GM21723 (cell line): Measurements from ENCODE around the gene G2E3.
A peak's percentile ranks its signal among the peaks of the same experiment; 100 is the strongest.
"Not testable (repeated sequence)": the region's sequence is repeated elsewhere in the genome, so short reads cannot be mapped to it uniquely, and the experiment has no call there.

Experiments
- ATAC-seq: cut with Tn5 transposase; IDR thresholded peaks from one replicate; pipeline ENCODE4 v1.9.1; 2021; ENCODE audit warnings: mild to moderate bottlenecking, moderate library complexity; ENCODE audit not compliant: unreplicated experiment

The G2E3 gene

DNA sequence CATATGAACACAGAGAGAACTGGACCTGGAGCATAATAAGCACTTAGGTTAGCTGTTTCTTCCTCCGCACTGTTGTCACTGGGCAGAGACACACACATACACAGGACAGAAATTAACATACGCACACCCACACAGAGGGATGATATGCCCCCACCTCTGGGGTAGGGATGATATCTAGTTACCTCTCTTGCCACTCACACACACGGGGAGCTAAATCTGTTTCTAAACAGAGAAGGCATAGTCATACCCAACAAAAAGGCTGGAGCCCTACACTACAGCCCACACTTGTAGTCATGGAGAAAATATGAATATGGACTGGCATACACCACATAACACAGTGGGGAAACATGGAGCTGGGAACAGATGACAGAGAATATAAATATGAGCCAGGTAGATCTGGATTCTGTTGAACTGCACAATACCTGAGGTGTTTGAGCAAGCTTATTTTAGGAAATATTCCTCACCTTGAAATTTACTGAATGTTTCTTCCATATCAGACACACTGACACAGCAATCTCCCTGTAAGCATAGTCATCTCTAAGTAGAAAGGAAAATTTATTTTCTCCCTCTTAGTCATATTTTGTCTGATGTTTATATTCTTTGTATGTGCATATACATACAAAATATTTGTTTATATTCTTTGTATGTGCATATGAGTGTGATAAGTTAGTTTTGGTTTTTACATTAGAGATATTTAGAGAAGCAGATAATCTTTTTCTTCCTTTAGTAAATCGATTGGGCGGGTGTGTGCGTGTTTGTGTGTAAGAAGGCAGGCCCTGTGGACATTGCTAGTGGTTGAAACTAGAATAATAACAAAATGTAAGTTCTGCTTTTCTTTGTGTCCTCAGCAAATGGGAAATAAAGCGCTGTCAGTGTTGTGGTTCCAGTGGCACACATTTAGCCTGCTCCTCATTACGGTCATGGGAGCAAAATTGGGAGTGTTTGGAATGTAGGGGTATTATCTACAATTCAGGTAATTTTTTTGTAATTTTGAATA, 42.3 kb downstream of the G2E3 start:
- no peak for ATAC-seq

DNA sequence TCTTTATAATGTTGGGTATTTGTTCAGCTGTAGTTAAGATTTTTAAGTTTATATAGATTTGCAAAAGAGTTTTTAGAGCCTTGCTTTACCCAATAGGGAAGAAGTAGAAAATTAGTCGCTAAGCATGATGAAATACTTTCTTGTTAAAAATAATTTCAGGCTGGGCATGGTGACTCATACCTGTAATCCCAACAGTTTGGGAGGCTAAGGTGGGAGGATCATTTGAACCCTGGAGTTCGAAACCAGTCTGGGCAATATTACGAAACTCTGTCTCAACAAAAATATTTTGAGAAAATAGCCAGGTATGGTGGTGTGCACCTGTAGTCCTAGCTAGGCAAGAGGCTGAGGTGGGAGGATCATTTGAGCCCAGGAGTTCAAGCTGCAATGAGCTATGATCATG, 44.4 kb downstream of the G2E3 start:
- ATAC-seq, result no peak

DNA sequence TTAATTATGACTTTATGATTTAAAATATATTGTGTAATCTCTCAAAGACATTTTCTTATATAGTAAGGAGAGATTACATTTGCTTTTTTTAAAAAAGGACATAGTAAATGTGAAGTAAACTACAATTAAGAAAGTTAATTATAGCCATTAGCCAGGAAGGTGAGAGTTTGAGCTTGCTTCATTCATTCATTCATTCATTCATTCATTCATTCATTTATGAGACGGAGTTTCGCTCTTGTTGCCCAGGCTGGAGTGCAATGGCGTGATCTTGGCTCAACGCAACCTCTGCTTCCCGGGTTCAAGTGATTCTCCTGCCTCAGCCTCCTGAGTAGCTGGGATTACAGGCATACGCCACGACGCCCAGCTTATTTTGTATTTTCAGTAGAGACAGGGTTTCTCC, 45.7 kb downstream of the G2E3 start:
- not testable (repeated sequence) for ATAC-seq

DNA sequence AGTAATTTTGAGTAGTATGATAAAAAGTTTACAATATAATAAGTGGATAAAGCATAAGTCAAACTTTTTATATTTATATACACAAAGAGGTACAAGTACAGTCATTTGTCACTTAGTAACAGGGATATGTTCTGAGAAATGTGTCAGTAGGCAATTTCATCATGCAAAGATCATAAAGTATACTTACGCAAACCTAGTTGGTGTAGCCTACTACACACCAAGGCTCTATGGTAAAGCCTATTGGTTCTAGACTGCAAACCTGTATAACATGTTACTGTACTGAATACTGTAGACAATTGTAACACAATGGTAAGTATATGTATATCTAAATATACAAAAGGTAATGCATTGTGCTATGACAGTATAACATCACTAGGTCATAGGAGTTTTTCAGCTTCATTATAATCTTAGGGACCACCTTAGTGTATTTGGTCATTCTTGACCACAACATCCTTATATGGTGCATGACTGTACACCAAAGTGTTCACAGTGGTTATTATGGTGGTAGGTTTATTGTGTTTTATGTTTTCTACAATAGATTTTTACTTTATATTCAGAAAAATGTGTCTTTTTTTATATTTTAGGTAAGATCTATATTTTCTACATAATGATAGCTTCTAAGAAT, 48.3 kb downstream of the G2E3 start:
- ATAC-seq, result no peak

DNA sequence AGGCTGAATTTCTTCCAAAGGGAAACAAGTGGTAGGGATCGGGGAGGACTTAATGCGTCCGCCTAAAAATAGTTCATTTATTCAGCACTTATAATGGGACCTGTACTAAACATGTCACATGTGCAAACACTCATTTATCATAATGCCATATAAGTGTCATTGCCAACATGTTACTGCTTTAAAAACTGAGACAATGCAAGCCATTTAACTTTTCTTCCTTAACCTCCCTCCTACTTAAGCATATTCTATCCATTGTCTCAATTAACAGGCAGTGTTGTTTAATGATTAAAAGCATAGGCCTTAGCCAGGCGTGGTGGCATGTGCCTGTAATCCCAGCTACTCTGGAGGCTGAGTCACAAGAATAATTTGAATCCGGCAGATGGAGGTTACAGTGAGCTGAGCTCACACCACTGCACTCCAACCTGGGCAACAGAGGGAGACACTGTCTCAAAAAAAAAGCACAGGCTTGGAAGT, 49.6 kb downstream of the G2E3 start:
- no peak for ATAC-seq

DNA sequence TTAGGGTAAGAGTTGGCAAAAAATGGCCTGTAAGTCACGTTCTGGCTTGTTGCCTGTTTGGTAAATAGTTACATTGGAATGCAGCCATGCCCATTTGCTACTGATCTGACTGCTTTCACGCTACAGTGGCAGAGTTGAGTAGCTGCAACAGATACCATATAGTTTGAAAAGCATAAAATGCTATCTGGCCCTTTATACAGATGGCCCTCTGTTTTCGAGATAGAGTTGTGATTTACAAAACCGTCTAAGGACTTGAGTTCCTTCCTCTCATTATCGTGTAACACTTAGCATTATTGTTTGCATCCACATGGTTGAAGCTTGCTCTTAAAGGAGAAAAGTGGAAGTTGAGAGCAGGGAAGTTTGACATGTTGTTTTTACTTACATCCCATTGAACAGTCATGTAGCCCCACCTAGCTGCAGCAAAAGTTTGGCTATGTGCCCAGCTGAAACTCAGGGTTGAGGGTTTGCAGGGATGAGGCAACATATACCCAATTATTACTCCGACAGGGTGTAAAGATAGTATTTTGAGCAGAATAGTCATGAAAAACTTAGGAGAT, 51.9 kb downstream of the G2E3 start:
- ATAC-seq, result no peak

DNA sequence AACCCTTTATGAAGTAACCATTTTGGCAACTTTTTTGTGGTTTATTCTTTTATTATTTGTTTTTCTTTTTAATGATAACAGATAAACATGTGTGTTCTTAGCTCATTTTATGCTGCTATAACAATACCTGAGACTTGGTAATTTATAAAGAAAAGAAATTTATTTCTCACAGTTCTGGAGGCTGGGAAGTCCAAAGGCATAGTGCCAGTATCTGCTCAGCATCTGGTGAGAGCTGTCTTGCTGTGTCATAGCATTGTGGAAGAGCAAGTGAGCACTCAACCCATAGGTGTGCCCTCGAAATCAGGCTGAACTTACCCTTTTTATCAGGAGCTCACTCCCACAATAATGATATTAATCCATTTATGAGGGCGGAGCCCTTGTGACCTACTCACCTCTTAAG, 55.2 kb downstream of the G2E3 start:
- no peak for ATAC-seq

DNA sequence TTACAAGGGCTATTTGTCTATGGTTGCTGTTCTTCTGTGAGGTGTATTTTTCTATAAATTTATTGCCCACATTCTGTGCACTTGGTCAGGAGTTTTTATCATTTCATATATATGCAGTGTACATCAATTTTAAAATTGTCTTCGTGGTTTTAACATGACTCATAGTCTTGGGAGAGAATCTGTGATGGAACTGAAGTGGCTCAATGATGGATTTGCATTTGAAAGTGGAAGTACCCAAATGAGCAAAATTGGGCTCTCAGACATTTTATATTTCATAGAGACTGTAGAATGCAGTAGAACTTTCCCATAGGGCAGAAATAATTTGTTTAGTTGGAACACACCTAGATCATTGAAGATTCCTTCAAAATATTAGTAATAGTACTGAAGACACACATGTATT, 61.2 kb downstream of the G2E3 start:
- peak; percentile 42 for ATAC-seq

DNA sequence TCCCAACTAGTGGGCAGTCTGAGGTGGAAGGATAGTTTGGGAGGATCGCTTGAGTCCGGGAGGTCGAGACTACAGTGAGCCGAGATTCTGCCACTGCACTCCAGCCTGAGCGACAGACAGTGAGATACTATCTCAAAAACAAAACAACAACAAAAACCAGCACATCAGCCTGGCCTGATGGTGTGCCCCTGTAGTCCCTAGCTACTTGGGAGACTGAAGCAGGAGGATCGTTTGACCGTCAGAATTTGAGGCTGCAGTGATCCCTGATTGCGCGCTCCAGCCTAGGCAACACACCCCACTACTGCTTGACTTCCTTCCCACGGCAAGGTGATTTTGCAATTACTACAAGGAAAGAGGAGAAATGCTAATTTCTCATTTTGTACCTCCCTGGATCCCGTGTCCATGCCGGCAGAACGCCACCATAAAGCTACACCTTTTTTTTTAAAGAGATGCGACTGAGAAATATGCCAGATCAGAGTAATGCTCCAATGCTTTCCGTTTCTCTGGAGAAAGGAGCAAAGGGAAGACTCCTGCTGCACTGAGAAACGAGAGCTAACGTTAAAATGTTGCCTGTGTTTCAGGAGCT, 62.5 kb downstream of the G2E3 start:
- peak; percentile 8 for ATAC-seq

DNA sequence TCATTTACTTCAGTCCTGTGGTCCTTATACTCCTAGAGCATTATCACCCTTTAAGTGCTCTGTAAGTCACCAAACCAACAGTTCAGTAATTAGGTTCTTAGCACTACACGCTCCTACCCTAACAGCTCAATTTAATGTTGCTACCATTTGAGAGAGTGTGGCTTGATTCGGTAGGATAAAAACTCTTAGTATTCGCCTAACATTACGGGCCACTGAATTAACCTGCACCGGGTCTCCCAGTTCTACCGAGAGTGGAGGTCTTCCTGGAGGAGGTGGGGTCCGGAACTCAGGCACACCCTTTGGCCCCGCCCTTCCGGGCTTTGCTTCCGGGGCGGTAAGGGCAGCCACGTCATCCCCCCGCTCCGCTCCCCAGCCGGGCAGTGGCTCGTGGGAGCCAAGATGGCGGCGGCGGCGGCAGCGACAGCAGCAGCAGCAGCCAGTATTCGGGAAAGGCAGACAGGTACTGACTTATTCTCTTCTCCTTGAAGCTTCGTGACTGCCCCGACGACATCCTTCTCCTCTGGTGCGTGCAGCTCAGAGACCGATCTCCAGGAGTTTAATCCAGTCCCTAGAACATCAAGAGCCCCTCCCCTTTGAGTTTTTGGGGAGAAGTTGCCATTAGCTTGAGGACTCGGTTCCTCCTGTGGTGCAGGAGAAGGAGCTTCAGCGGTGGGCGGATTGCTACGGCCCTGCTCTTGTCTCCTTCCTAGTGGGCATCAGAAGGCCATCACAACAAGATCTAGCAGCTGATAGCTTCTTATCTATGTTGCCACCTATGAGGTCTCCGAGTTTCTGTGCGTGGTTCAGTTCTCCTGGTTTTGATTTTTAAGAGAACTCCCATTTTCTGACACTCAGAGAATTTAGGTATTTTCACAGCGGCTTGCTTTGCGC, 63.2 kb downstream of the G2E3 start, which contains the start of gene SCFD1:
TSS of gene SCFD1 (plus strand) at position 380 of the 891 bp plus-strand sequence. CDS start at position 400, 20 bp downstream.
- ATAC-seq, result peak; percentile 92

DNA sequence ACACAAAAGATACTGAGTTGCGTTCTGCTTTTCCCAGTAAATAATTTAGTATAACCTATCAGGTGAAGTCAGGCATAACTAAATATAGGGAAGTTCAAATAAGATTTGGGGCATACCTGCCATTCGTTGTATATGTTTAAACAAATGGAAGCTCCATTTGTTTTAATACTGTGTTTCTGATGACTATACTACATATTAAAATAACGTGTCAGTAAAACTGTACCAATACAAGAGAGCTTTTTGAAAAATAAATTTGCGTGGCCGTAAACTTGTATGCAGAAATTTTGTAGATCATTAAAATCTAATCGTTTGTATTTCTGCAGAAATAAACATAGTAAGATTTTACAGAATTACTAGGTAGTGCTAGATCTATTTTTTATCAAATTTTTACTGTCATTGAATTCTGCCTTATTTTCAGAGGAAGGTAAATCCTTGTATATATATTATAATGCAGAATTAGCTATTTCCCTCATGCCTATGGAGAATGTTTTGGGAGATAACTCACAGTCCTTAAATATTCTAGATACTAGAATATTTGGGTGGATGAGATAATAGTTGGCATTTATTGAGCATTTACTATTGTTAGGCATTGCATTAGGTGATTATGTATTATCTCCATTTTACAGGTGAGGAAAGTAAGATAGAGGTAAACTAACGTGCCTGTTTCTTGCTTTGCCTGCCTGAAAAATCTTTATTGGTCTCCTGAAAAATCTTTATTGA, 64.6 kb downstream of the G2E3 start:
- ATAC-seq, result no peak

DNA sequence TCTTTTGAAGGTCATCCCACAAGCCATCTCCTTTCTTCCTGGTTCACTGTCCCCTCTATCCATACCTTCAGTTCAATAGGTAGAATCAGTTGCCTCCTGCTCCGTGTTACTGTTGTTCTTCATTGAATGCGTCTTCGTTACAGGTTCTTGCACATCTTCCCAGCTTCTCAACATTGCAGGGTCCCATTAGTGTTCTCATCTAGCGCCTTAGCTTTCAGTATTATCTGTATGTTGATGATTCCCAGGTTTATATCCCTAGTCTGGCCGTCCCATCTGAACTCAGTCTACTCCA, 65.1 kb downstream of the G2E3 start:
- no peak for ATAC-seq

DNA sequence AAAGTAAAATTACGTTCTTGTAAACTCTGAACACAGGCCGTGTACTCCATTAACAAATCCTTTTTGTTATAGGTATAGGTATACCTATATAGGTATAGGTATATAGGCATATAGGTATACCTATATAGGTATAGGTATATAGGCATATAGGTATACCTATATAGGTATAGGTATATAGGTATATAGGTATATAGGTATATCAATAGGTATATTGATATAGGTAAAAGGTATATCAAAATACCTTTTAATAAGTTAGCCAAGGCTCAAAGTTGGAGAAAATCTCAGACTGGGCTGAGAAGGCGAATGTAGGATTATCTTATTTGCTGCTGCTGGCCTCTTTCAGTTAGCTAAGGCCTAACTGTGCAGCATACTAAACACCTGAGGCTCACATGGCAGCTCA, 66.6 kb downstream of the G2E3 start:
- no peak for ATAC-seq

DNA sequence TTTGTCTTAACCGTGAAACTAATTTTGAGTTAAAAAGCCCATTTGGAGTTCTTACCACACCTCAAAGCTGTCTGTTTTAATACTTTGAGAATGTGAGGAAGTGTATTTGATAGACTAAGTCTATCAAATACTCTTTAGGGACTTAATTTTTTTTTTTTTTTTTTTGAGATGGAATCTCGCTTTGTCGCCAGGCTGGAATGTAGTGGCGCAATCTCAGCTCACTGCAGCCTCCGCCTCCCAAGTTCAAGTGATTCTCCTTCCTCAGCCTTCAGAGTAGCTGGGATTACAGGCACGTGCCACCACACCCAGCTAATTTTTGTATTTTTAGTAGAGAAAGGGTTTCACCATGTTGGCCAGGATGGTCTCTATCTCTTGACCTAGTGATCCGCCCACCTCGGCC, 70.5 kb downstream of the G2E3 start:
- ATAC-seq, result not testable (repeated sequence)

DNA sequence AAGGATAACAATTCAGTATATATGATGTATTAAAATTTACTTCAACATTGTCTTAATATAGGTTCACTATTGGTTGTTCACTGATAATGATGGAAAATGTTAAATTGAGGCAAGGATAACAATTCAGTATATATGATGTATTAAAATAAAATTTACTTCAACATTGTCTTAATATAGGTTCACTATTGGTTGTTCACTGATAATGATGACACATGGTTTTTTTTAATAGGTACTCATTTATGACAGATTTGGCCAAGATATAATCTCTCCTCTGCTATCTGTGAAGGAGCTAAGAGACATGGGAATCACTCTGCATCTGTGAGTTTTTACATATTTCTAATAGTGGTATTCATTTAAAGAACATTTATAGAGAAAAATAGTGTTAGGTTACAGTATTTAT, 71.3 kb downstream of the G2E3 start:
- ATAC-seq, result no peak

DNA sequence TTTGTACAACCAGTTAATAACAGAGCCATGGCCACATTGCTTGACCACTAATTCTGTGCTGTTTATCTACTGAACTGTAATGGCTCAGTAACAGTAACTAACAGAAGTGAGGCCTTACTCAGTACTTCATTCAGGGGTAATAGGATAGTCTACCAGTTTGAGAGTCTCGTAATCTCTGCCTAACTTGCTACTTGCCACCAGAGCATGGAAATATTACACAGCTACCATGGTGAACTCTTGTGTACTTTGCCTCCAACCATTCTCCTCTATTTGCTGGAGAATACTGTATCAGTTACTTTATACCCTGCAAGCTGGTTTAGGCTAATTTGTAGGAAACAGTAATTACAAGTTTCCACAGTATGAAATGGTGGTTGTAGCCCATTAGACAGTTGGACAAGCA, 73.8 kb downstream of the G2E3 start:
- ATAC-seq, result no peak

DNA sequence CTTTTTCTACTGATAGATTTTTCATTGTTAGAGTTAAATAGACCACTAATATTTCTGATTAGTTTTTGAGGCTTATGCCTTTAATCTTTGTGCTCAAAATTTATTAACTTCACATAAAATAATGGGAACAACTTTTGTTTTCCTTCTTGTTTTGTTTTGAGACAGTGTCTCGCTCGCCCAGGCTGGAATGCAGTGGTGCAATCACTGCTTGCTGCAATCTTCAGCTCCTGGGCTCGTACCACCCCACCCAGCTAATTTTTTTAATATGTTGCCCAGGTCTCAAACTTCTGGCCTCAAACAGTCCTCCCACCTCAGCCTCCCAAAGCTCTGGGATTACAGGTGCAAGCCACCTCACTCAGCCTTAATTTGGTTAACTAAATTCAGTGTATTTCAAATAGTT, 80.0 kb downstream of the G2E3 start:
- no peak for ATAC-seq

DNA sequence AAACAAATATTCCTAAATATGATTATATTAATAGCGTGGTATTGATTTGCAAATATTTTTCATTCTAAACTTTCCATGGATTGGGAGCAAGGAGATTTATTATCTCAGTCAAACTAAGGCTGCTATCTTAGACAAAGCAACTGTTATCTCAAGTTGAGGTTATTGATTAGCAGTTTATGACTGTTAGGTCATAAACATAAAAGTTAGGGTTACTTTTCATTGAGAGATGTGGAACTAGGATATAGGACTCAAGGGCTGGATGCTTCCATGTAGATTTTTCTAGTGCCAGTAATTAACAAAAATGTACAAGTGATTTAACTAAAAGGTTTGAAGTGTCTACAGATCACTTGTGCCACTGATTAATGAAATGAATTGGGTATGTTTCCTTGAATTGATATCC, 82.2 kb downstream of the G2E3 start:
- no peak for ATAC-seq

DNA sequence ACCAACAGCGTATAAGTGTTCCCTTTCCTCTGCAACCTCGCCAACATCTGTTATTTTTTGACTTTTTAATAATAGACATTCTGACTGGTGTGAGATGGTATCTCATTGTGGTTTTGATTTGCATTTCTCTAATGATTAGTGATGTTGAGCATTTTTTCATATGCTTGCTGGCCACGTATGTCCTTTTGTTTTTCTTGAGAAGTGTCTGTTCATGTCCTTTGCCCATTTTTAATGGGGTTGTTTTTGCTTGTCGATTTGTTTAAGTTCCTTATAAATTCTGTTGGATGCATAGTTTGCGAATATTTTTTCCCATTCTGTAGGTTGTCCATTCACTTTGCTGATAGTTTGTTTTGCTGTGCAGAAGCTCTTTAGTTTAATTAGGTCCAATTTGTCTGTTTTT, 85.5 kb downstream of the G2E3 start:
- ATAC-seq, result not testable (repeated sequence)

DNA sequence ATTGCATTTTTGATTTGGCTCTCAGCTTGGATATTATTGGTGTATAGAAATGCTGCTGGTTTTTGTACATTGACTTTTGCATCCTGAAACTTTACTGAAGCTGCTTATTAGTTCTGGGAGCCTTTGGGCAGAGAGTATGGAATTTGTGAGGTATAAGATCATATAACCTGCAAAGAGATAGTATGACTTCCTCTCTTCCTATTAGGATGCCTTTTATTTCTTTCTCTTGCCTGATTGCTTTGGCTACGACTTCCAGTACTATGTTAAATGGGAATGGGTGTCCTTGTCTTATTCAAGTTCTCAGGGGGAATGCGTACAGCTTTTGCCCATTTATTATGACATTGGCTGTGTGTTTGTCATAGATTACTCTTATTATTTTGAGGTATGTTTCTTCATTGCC, 86.6 kb downstream of the G2E3 start:
- ATAC-seq, result no peak
